ENCODE measurements around the gene ARL4C. TPM values are rescaled to one million over a fixed set of nuclear protein-coding genes. Genes with fewer than 3 reads are reported as not detected.

ARL4C gene
- total RNA-seq, 1 experiment from 2014 or later = 51.3 TPM

- H3K27ac ChIP-seq = no peak overlapping the region
- H2AFZ ChIP-seq = no peak overlapping the region
- H3K4me2 ChIP-seq = no peak overlapping the region
- H3K4me3 ChIP-seq = no peak overlapping the region
- TF ChIP-seq EZH2 (IDR thresholded peaks at IDR 0.05; ENCODE audit: low read depth) (no peak), CTCF (conservative IDR thresholded peaks at IDR 0.05) (no peak)
- no peaks in the 10 kb centered on the region for H3K36me3 ChIP-seq (ENCODE audit: low read depth)
- no peaks in the 10 kb centered on the region for H3K27me3 ChIP-seq (ENCODE audit: insufficient read depth, low read depth)
- ChIA-PET CTCF (no interaction called here), POLR2A (ENCODE audit: unreplicated experiment) (no interaction called here)
- no peaks in the 10 kb centered on the region for H3F3A ChIP-seq (ENCODE audit: insufficient read depth, low read depth)
- H3K9me2 ChIP-seq (ENCODE audit: insufficient read depth) = no peaks in the 10 kb centered on the region
- no peak for DNase-seq
- H4K20me1 ChIP-seq (ENCODE audit: insufficient read depth) = no peaks in the 10 kb centered on the region
- intact Hi-C loops (cut with micrococcal nuclease; ENCODE audit: unreplicated experiment) = no loop called here
- H3K9me3 ChIP-seq (ENCODE audit: insufficient read depth, low read depth) = 0 out of 2 replicates have a peak, but pooled peaks cover 4% of the 10 kb centered on the region
- BruUV-seq (replicated peaks) = no TSS peak
- no peaks in the 10 kb centered on the region for H3K79me2 ChIP-seq (ENCODE audit: low read depth)
- no peaks in the 10 kb centered on the region for H3K4me1 ChIP-seq (replicated peaks; ENCODE audit: insufficient read depth)
Measured at GRCh38 chr2:234528410-234529148, 31.7 kb upstream of the ARL4C start.

- no peak overlapping the region for H3K4me3 ChIP-seq
- no peaks in the 10 kb centered on the region for H3K9me2 ChIP-seq (ENCODE audit: insufficient read depth)
- H2AFZ ChIP-seq = no peak overlapping the region
- POLR2A ChIA-PET (ENCODE audit: unreplicated experiment) = no interaction called here
- no peaks in the 10 kb centered on the region for H3K4me1 ChIP-seq (replicated peaks; ENCODE audit: insufficient read depth)
- BruUV-seq (replicated peaks) = no TSS peak
- no peaks in the 10 kb centered on the region for H3K79me2 ChIP-seq (ENCODE audit: low read depth)
- no peaks in the 10 kb centered on the region for H3K36me3 ChIP-seq (ENCODE audit: low read depth)
- intact Hi-C loops (cut with micrococcal nuclease; ENCODE audit: unreplicated experiment) = no loop called here
- H4K20me1 ChIP-seq (ENCODE audit: insufficient read depth) = no peaks in the 10 kb centered on the region
- no peaks in the 10 kb centered on the region for H3F3A ChIP-seq (ENCODE audit: insufficient read depth, low read depth)
- H3K27ac ChIP-seq = no peak overlapping the region
- TF ChIP-seq EZH2 (IDR thresholded peaks at IDR 0.05; ENCODE audit: low read depth) = no peak
- TF ChIP-seq CTCF (conservative IDR thresholded peaks at IDR 0.05) = no peak
- DNase-seq = no peak
- H3K27me3 ChIP-seq (ENCODE audit: insufficient read depth, low read depth) = no peaks in the 10 kb centered on the region
- CTCF ChIA-PET = no interaction called here
- H3K4me2 ChIP-seq = no peak overlapping the region
- H3K9me3 ChIP-seq (ENCODE audit: insufficient read depth, low read depth) = 0 out of 2 replicates have a peak, but pooled peaks cover 4% of the 10 kb centered on the region
Measured at GRCh38 chr2:234526711-234527110, 29.8 kb upstream of the ARL4C start.

- TF ChIP-seq CTCF (conservative IDR thresholded peaks at IDR 0.05) (no peak), EZH2 (IDR thresholded peaks at IDR 0.05; ENCODE audit: low read depth) (no peak)
- Histone ChIP-seq H3K4me1 (replicated peaks; ENCODE audit: insufficient read depth) (no peaks in the 10 kb centered on the region), H3K4me2 (no peak overlapping the region), H3K27me3 (ENCODE audit: insufficient read depth, low read depth) (no peaks in the 10 kb centered on the region), H3K79me2 (ENCODE audit: low read depth) (no peaks in the 10 kb centered on the region), H3K9me2 (ENCODE audit: insufficient read depth) (no peaks in the 10 kb centered on the region), H4K20me1 (ENCODE audit: insufficient read depth) (no peaks in the 10 kb centered on the region), H3K4me3 (no peak overlapping the region), H3K36me3 (ENCODE audit: low read depth) (no peaks in the 10 kb centered on the region), H2AFZ (no peak overlapping the region), H3K27ac (no peak overlapping the region), H3F3A (ENCODE audit: insufficient read depth, low read depth) (peaks cover 2% of the 10 kb centered on the region; the same call in 1 of the 2 replicates), H3K9me3 (ENCODE audit: insufficient read depth, low read depth) (0 out of 2 replicates have a peak, but pooled peaks cover 4% of the 10 kb centered on the region)
- no peak for DNase-seq
- intact Hi-C loops (cut with micrococcal nuclease; ENCODE audit: unreplicated experiment) = no loop called here
- POLR2A ChIA-PET (ENCODE audit: unreplicated experiment) = no interaction called here
- no TSS peak for BruUV-seq (replicated peaks)
- CTCF ChIA-PET = interaction anchor here (0.5 to 0.6 kb wide), 3 partner anchors 102 to 389 kb away, joined by 3 to 8 read pairs (median 5); no protein-coding TSS in a partner anchor
Measured at GRCh38 chr2:234521536-234521935, 24.7 kb upstream of the ARL4C start.
